HUDEP-2 (cell line): Measurements from ENCODE around the gene FAM221B.

Experiments used
- DNase-seq, 76 experiments: peaks; one replicate each; lab custom pipeline; 2025; ENCODE audit not compliant: unreplicated experiment in 76 of 76; lab: John Stamatoyannopoulos, UW

FAM221B gene

GRCh38 chr9:35847792-35848572 is 19.4 kb upstream of the FAM221B start:
- DNase-seq = no peak

- no peak for DNase-seq
These were observed 17.6 kb upstream of the FAM221B start for GRCh38 chr9:35845824-35846771.

- peak in 6 of 76 experiments; percentile 2 to 17 (median 4) for DNase-seq
These were observed 16.2 kb upstream of the FAM221B start for GRCh38 chr9:35844628-35845270.

- no peak for DNase-seq
These were observed 14.3 kb upstream of the FAM221B start for GRCh38 chr9:35842795-35843194.

- DNase-seq = no peak
These were observed 13.7 kb upstream of the FAM221B start for GRCh38 chr9:35842020-35842745.

- DNase-seq = no peak
These were observed 13.0 kb upstream of the FAM221B start for GRCh38 chr9:35841645-35841900.

- no peak for DNase-seq
These were observed 12.5 kb upstream of the FAM221B start for GRCh38 chr9:35840881-35841644.

GRCh38 chr9:35839926-35840325 is 11.4 kb upstream of the FAM221B start:
- DNase-seq = no peak

GRCh38 chr9:35836595-35836994 is 8.1 kb upstream of the FAM221B start:
- no peak for DNase-seq

GRCh38 chr9:35835766-35836165 is 7.2 kb upstream of the FAM221B start:
- no peak for DNase-seq

- peak in 26 of 76 experiments; percentile 4 to 45 (median 15) for DNase-seq
These were observed 6.7 kb upstream of the FAM221B start for GRCh38 chr9:35835216-35835632.

GRCh38 chr9:35834260-35835215 is 6.0 kb upstream of the FAM221B start:
- DNase-seq = no peak

- no peak for DNase-seq
These were observed 4.3 kb upstream of the FAM221B start for GRCh38 chr9:35832814-35833213.

GRCh38 chr9:35831040-35831439 is 2.5 kb upstream of the FAM221B start:
- DNase-seq = no peak

- no peak for DNase-seq
These were observed 1.2 kb upstream of the FAM221B start for GRCh38 chr9:35829764-35830096.

- peak in 75 of 76 experiments; percentile 11 to 95 (median 80) for DNase-seq
These were observed 692 bp upstream of the FAM221B start, which contains the start of gene TMEM8B for GRCh38 chr9:35829084-35829763. TSS of gene TMEM8B (plus strand) at chr9:35829228. CDS start at chr9:35829448, 220 bp downstream.

GRCh38 chr9:35827486-35827885 is 1.0 kb downstream of the FAM221B start:
- no peak for DNase-seq

GRCh38 chr9:35826071-35826701 is 2.3 kb downstream of the FAM221B start:
- peak in 39 of 76 experiments; percentile 3 to 70 (median 28) for DNase-seq
